MM.1S (cell line): Measurements from ENCODE around the gene ETV6.

Experiments
- DNase-seq: peaks from one replicate; pipeline ENCODE4 v3.0.0-alpha.2; 2015
- H2AFZ ChIP-seq: fragments of 300-600 bp; sonication (generic); 2 replicates; pipeline ENCODE4 v1.6.0; 2016; ENCODE audit warnings: antibody characterized with exemption, low read length
- H3F3A ChIP-seq: fragments of 300-600 bp; sonication (generic); 2 replicates; pipeline ENCODE4 v1.6.1; 2016; ENCODE audit warnings: mild to moderate bottlenecking, antibody characterized with exemption, low read length, moderate library complexity, mixed read lengths; ENCODE audit not compliant: insufficient read depth
- H3K27ac ChIP-seq: fragments of 300-600 bp; sonication (generic); 2 replicates; pipeline ENCODE4 v1.5.1; 2016; ENCODE audit warnings: mild to moderate bottlenecking, low read length
- H3K27me3 ChIP-seq: fragments of 300-600 bp; sonication (generic); replicated peaks from 2 replicates; pipeline ENCODE4 v1.6.0; 2016; ENCODE audit warnings: low read length; ENCODE audit not compliant: insufficient read depth
- H3K36me3 ChIP-seq: fragments of 300-600 bp; sonication (generic); replicated peaks from 2 replicates; pipeline ENCODE4 v1.6.1; 2016; ENCODE audit warnings: mild to moderate bottlenecking, low read length, mixed read lengths; ENCODE audit not compliant: insufficient read depth
- H3K4me1 ChIP-seq: fragments of 300-600 bp; sonication (generic); 2 replicates; pipeline ENCODE4 v1.6.1; 2016; ENCODE audit warnings: low read length, mixed read lengths
- H3K4me2 ChIP-seq: fragments of 300-600 bp; sonication (generic); 2 replicates; pipeline ENCODE4 v1.6.0; 2016; ENCODE audit warnings: low read depth, low read length
- H3K4me3 ChIP-seq: fragments of 300-600 bp; sonication (generic); 2 replicates; pipeline ENCODE4 v1.5.1; 2016; ENCODE audit warnings: low read length, mixed read lengths
- H3K79me2 ChIP-seq: fragments of 300-600 bp; sonication (generic); 2 replicates; pipeline ENCODE4 v1.6.1; 2016; ENCODE audit warnings: mixed run types, low read length, mixed read lengths
- H3K9ac ChIP-seq: fragments of 300-600 bp; sonication (generic); 2 replicates; pipeline ENCODE4 v1.6.1; 2016; ENCODE audit warnings: low read length, mixed read lengths
- H3K9me2 ChIP-seq: fragments of 300-600 bp; sonication (generic); replicated peaks from 2 replicates; pipeline ENCODE4 v1.6.1; 2016; ENCODE audit warnings: mild to moderate bottlenecking, low read length, mixed read lengths; ENCODE audit not compliant: insufficient read depth
- H3K9me3 ChIP-seq: fragments of 300-600 bp; sonication (generic); replicated peaks from 2 replicates; pipeline ENCODE4 v1.6.1; 2016; ENCODE audit warnings: mild to moderate bottlenecking, low read length, mixed read lengths; ENCODE audit not compliant: insufficient read depth
- H4K20me1 ChIP-seq: fragments of 300-600 bp; sonication (generic); 2 replicates; pipeline ENCODE4 v1.6.1; 2016; ENCODE audit warnings: mild to moderate bottlenecking, low read length, moderate library complexity, mixed read lengths; ENCODE audit not compliant: insufficient read depth
- CTCF ChIP-seq: fragments of 300-600 bp; sonication (generic); IDR thresholded peaks from 2 replicates; pipeline ENCODE4 v1.5.1; 2016; ENCODE audit warnings: antibody characterized with exemption, low read length, mixed read lengths
- EZH2 ChIP-seq: fragments of 300-600 bp; sonication (generic); optimal IDR thresholded peaks from 2 replicates; pipeline ENCODE3; 2017; ENCODE audit warnings: low read depth, mild to moderate bottlenecking, antibody characterized with exemption, low read length, mixed read lengths
- EZH2phosphoT487 ChIP-seq: fragments of 300-600 bp; sonication (generic); IDR thresholded peaks from 2 replicates; pipeline ENCODE4 v1.6.1; 2018; ENCODE audit warnings: antibody characterized with exemption, low read length

Gene ETV6

GRCh38 chr12:11786638-11787365 lies 137.3 kb downstream of the ETV6 start:
- no peaks in the 10 kb centered on the region for H3K36me3 ChIP-seq
- no peaks in the 10 kb centered on the region for H3F3A ChIP-seq
- H4K20me1 ChIP-seq = no peaks in the 10 kb centered on the region
- peaks cover 39% of the 10 kb centered on the region for H3K79me2 ChIP-seq
- H3K27ac ChIP-seq = no peak overlapping the region
- no peaks in the 10 kb centered on the region for H3K9me2 ChIP-seq
- H3K9ac ChIP-seq = no peak overlapping the region
- no peak overlapping the region for H3K4me2 ChIP-seq
- DNase-seq = no peak
- no peak overlapping the region for H2AFZ ChIP-seq
- H3K27me3 ChIP-seq = no peaks in the 10 kb centered on the region
- H3K4me1 ChIP-seq = peaks cover 9% of the 10 kb centered on the region
- no peak overlapping the region for H3K4me3 ChIP-seq
- no peak for TF ChIP-seq EZH2phosphoT487
- no peak for TF ChIP-seq CTCF
- no peak for TF ChIP-seq EZH2
- no peaks in the 10 kb centered on the region for H3K9me3 ChIP-seq

GRCh38 chr12:11787437-11787836 lies 138.0 kb downstream of the ETV6 start:
- no peaks in the 10 kb centered on the region for H3K36me3 ChIP-seq
- H3K27ac ChIP-seq = no peak overlapping the region
- no peaks in the 10 kb centered on the region for H3F3A ChIP-seq
- TF ChIP-seq EZH2 = no peak
- no peak for TF ChIP-seq EZH2phosphoT487
- no peak for TF ChIP-seq CTCF
- no peak overlapping the region for H3K9ac ChIP-seq
- no peaks in the 10 kb centered on the region for H3K27me3 ChIP-seq
- H3K4me2 ChIP-seq = no peak overlapping the region
- DNase-seq = no peak
- no peaks in the 10 kb centered on the region for H3K9me2 ChIP-seq
- peaks cover 3% of the 10 kb centered on the region; the same call in 1 of the 2 replicates for H3K4me1 ChIP-seq
- peaks cover 33% of the 10 kb centered on the region for H3K79me2 ChIP-seq
- H3K4me3 ChIP-seq = no peak overlapping the region
- no peak overlapping the region for H2AFZ ChIP-seq
- H3K9me3 ChIP-seq = no peaks in the 10 kb centered on the region
- no peaks in the 10 kb centered on the region for H4K20me1 ChIP-seq

GRCh38 chr12:11787933-11788849 lies 138.7 kb downstream of the ETV6 start:
- H3K27me3 ChIP-seq = no peaks in the 10 kb centered on the region
- H4K20me1 ChIP-seq = no peaks in the 10 kb centered on the region
- H3K27ac ChIP-seq = no peak overlapping the region
- DNase-seq = no peak
- no peak overlapping the region for H3K4me2 ChIP-seq
- no peak for TF ChIP-seq CTCF
- TF ChIP-seq EZH2 = no peak
- no peak for TF ChIP-seq EZH2phosphoT487
- no peaks in the 10 kb centered on the region for H3K36me3 ChIP-seq
- no peak overlapping the region for H2AFZ ChIP-seq
- H3K9ac ChIP-seq = no peak overlapping the region
- H3F3A ChIP-seq = no peaks in the 10 kb centered on the region
- H3K9me2 ChIP-seq = no peaks in the 10 kb centered on the region
- peaks cover 25% of the 10 kb centered on the region for H3K79me2 ChIP-seq
- no peaks in the 10 kb centered on the region for H3K4me1 ChIP-seq
- no peaks in the 10 kb centered on the region for H3K9me3 ChIP-seq
- no peak overlapping the region for H3K4me3 ChIP-seq
